ENCODE data around the gene TLR8.

The TLR8 gene

DNA sequence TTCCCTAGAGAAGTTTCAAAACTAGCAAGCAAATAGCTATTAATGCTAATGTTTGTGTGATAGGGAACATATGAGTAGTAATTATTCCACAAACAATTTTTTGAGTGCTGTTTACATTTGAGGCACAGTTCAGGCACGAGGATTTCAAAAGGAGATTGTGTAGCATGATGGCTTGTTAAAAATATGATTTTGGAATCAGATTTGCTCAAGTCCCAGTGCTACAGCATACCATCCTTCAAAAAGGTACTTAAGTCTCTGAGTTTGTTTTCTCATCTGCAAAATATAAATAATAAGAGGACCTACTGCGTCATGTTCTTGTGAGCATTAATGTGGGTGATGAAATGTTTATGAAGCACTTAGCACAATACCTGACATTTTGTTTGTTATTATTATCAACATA, 11.3 kb downstream of the TLR8 start:
- TF ChIP-seq GATA2 (IDR thresholded peaks at IDR 0.05; ENCODE audit: low read depth, low read length) (no peak), GATA3 (IDR thresholded peaks at IDR 0.05; ENCODE audit: low read depth, low read length) (no peak)

- no peak for TF ChIP-seq GATA3 (IDR thresholded peaks at IDR 0.05; ENCODE audit: low read depth, low read length)
- no peak for TF ChIP-seq GATA2 (IDR thresholded peaks at IDR 0.05; ENCODE audit: low read depth, low read length)
Observed at GRCh38 chrX:12919051-12919450, 12.6 kb downstream of the TLR8 start.

- no peak for TF ChIP-seq GATA3 (IDR thresholded peaks at IDR 0.05; ENCODE audit: low read depth, low read length)
- TF ChIP-seq GATA2 (IDR thresholded peaks at IDR 0.05; ENCODE audit: low read depth, low read length): no peak
Observed at GRCh38 chrX:12919620-12920019, 13.2 kb downstream of the TLR8 start.

DNA sequence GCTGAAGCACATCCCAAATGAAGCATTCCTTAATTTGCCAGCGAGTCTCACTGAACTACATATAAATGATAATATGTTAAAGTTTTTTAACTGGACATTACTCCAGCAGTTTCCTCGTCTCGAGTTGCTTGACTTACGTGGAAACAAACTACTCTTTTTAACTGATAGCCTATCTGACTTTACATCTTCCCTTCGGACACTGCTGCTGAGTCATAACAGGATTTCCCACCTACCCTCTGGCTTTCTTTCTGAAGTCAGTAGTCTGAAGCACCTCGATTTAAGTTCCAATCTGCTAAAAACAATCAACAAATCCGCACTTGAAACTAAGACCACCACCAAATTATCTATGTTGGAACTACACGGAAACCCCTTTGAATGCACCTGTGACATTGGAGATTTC, 14.6 kb downstream of the TLR8 start:
- TF ChIP-seq GATA2 (IDR thresholded peaks at IDR 0.05; ENCODE audit: low read depth, low read length) (no peak), GATA3 (IDR thresholded peaks at IDR 0.05; ENCODE audit: low read depth, low read length) (no peak)

DNA sequence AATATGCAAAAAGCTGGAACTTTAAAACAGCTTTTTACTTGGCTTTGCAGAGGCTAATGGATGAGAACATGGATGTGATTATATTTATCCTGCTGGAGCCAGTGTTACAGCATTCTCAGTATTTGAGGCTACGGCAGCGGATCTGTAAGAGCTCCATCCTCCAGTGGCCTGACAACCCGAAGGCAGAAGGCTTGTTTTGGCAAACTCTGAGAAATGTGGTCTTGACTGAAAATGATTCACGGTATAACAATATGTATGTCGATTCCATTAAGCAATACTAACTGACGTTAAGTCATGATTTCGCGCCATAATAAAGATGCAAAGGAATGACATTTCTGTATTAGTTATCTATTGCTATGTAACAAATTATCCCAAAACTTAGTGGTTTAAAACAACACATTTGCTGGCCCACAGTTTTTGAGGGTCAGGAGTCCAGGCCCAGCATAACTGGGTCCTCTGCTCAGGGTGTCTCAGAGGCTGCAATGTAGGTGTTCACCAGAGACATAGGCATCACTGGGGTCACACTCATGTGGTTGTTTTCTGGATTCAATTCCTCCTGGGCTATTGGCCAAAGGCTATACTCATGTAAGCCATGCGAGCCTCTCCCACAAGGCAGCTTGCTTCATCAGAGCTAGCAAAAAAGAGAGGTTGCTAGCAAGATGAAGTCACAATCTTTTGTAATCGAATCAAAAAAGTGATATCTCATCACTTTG, 15.6 kb downstream of the TLR8 start:
- no peak for TF ChIP-seq GATA3 (IDR thresholded peaks at IDR 0.05; ENCODE audit: low read depth, low read length)
- TF ChIP-seq GATA2 (IDR thresholded peaks at IDR 0.05; ENCODE audit: low read depth, low read length): no peak

DNA sequence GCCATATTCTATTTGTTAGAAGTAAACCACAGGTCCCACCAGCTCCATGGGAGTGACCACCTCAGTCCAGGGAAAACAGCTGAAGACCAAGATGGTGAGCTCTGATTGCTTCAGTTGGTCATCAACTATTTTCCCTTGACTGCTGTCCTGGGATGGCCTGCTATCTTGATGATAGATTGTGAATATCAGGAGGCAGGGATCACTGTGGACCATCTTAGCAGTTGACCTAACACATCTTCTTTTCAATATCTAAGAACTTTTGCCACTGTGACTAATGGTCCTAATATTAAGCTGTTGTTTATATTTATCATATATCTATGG, 16.1 kb downstream of the TLR8 start:
- TF ChIP-seq GATA2 (IDR thresholded peaks at IDR 0.05; ENCODE audit: low read depth, low read length) (no peak), GATA3 (IDR thresholded peaks at IDR 0.05; ENCODE audit: low read depth, low read length) (no peak)

GRCh38 chrX:12929701-12930100, 23.3 kb downstream of the TLR8 start:
- TF ChIP-seq GATA3 (IDR thresholded peaks at IDR 0.05; ENCODE audit: low read depth, low read length): no peak
- no peak for TF ChIP-seq GATA2 (IDR thresholded peaks at IDR 0.05; ENCODE audit: low read depth, low read length)

DNA sequence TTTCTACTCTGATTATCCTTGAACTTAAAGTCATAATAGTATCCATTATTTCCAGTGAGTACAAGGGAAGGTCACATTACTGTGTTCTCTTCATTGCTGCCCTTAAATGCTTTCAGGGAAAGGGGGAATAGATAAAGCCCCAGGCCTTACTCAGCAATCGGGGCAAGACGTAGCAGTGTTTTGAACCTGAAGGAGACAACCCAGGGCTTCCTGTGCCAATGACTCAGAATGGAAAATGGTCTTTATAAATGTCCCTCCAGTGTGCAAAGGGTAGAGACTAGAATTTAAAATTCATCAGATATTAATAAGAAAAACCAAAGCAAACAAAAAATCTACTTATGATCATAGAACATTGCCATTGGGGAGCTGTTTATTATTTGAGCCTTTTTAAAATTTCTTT, 23.7 kb downstream of the TLR8 start:
- TF ChIP-seq GATA2 (IDR thresholded peaks at IDR 0.05; ENCODE audit: low read depth, low read length): no peak
- no peak for TF ChIP-seq GATA3 (IDR thresholded peaks at IDR 0.05; ENCODE audit: low read depth, low read length)

GRCh38 chrX:12932244-12932643, 25.8 kb downstream of the TLR8 start:
- no peak for TF ChIP-seq GATA3 (IDR thresholded peaks at IDR 0.05; ENCODE audit: low read depth, low read length)
- TF ChIP-seq GATA2 (IDR thresholded peaks at IDR 0.05; ENCODE audit: low read depth, low read length): no peak

DNA sequence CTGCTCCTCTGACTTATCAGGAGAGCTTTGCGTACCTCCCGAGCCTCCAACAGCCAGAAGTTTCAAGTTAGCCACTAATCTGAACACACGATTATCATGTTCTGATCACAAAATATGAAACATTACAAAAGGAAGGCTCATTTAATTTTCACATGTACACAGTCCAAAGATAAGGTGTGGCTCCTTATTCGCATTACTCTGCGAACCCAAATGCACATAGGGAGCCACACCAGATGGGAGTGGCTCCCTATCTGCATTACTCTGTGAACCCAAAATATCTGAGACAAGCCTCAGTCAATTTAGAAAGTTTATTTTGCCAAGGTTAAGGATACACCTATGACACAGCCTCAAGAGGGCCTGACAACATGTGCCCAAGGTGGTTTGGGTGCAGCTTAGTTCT, 28.4 kb downstream of the TLR8 start:
- TF ChIP-seq GATA2 (IDR thresholded peaks at IDR 0.05; ENCODE audit: low read depth, low read length) (no peak), GATA3 (IDR thresholded peaks at IDR 0.05; ENCODE audit: low read depth, low read length) (no peak)

- TF ChIP-seq GATA3 (IDR thresholded peaks at IDR 0.05; ENCODE audit: low read depth, low read length): no peak
- TF ChIP-seq GATA2 (IDR thresholded peaks at IDR 0.05; ENCODE audit: low read depth, low read length): no peak
Observed at GRCh38 chrX:12936947-12937346, 30.5 kb downstream of the TLR8 start.

GRCh38 chrX:12945494-12945893, 39.1 kb downstream of the TLR8 start:
- TF ChIP-seq GATA3 (IDR thresholded peaks at IDR 0.05; ENCODE audit: low read depth, low read length) (no peak), GATA2 (IDR thresholded peaks at IDR 0.05; ENCODE audit: low read depth, low read length) (no peak)

GRCh38 chrX:12946406-12946805, 40.0 kb downstream of the TLR8 start:
- TF ChIP-seq GATA3 (IDR thresholded peaks at IDR 0.05; ENCODE audit: low read depth, low read length): no peak
- no peak for TF ChIP-seq GATA2 (IDR thresholded peaks at IDR 0.05; ENCODE audit: low read depth, low read length)

- no peak for TF ChIP-seq GATA3 (IDR thresholded peaks at IDR 0.05; ENCODE audit: low read depth, low read length)
- no peak for TF ChIP-seq GATA2 (IDR thresholded peaks at IDR 0.05; ENCODE audit: low read depth, low read length)
Observed at GRCh38 chrX:12946838-12947544, 40.6 kb downstream of the TLR8 start.

- no peak for TF ChIP-seq GATA2 (IDR thresholded peaks at IDR 0.05; ENCODE audit: low read depth, low read length)
- TF ChIP-seq GATA3 (IDR thresholded peaks at IDR 0.05; ENCODE audit: low read depth, low read length): no peak
Observed at GRCh38 chrX:12947545-12948235, 41.3 kb downstream of the TLR8 start.
